ENCODE data around the gene CA6. TPM values are rescaled to one million over a fixed set of nuclear protein-coding genes. Genes with fewer than 3 reads are reported as not detected.
"Not testable (repeated sequence)": the region's sequence is repeated elsewhere in the genome, so short reads cannot be mapped to it uniquely, and the experiment has no call there.

CA6 gene
- total and polyA plus RNA-seq, 12 donors = 0.20 TPM; not detected in 11

GRCh38 chr1:8913457-8913856, 32.2 kb upstream of the CA6 start:
- intact Hi-C loops (cut with DNase I) = loop anchor here in 1 of 10 donors (10.0 kb wide), 1 partner anchor 281 kb away; no protein-coding TSS in a partner anchor
- Histone ChIP-seq H3K27me3 (peaks cover 0 to 6% (median 0%) of the 10 kb centered on the region in 7 donors), H3K27ac (no peak overlapping the region), H3K4me3 (no peak overlapping the region), H3K4me1 (peaks cover 0 to 10% (median 0%) of the 10 kb centered on the region in 9 donors), H3K9me3 (no peaks in the 10 kb centered on the region), H3K36me3 (no peaks in the 10 kb centered on the region)
- DNase-seq (no peak), ATAC-seq (no peak)
- 82 to 92% methylated on average over 9 of the region's 9 CpGs for WGBS, 2 donors
- TF ChIP-seq, protein P1, sequence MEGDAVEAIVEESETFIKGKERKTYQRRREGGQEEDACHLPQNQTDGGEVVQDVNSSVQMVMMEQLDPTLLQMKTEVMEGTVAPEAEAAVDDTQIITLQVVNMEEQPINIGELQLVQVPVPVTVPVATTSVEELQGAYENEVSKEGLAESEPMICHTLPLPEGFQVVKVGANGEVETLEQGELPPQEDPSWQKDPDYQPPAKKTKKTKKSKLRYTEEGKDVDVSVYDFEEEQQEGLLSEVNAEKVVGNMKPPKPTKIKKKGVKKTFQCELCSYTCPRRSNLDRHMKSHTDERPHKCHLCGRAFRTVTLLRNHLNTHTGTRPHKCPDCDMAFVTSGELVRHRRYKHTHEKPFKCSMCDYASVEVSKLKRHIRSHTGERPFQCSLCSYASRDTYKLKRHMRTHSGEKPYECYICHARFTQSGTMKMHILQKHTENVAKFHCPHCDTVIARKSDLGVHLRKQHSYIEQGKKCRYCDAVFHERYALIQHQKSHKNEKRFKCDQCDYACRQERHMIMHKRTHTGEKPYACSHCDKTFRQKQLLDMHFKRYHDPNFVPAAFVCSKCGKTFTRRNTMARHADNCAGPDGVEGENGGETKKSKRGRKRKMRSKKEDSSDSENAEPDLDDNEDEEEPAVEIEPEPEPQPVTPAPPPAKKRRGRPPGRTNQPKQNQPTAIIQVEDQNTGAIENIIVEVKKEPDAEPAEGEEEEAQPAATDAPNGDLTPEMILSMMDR (IDR thresholded peaks at IDR 0.05) = no peak

DNA sequence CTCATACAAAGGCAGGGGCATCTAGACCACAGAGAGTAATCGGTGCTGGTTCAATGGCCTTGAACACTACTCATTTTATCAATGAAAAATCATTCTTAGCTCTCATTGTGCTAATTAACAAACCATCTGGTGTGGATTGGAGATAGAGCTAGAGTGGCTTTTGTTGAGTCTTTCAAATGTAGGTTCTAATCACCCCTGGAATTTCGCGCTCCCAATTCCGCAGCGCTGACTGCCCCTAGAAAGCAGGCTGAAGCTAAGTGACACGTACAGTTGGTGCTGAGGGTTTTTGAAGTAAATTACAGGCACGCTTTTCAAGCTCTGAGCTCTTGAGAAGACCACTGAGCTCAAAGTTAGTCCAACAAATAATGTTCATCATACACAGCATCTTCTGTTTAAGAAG, 31.2 kb upstream of the CA6 start:
- 76 to 84% methylated on average over 7 of the region's 7 CpGs for WGBS, 2 donors
- TF ChIP-seq, protein P1 (IDR thresholded peaks at IDR 0.05) = no peak
- Histone ChIP-seq H3K9me3 (no peaks in the 10 kb centered on the region), H3K27ac (no peak overlapping the region), H3K4me1 (peaks cover 0 to 4% (median 0%) of the 10 kb centered on the region in 9 donors), H3K27me3 (peaks cover 0 to 6% (median 0%) of the 10 kb centered on the region in 7 donors), H3K4me3 (no peak overlapping the region), H3K36me3 (no peaks in the 10 kb centered on the region)
- intact Hi-C loops (cut with DNase I) = loop anchor here in 1 of 10 donors (10.0 kb wide), 1 partner anchor 280 kb away; no protein-coding TSS in a partner anchor
- ATAC-seq (no peak), DNase-seq (no peak)

DNA sequence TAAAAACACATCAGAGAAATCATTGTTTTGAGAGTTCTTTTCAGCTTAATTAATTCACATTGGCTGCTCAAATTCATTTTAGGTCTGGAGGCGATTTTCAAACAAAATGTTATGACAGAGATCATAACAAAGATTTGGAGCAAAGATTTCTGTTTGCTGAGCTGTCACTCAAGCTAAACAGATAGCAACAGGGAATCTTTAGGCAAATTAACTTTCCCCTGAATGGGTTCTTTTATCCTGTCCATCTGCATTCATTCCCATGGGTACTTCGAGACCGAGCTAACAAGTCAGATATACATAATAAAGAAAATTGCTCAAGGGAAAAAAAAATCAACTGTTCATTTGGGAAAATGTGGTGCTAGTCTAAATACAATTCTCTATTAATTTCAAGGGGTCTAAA, 30.2 kb upstream of the CA6 start:
- intact Hi-C loops (cut with DNase I) = loop anchor here in 8 of 10 donors (5.0 to 10.0 kb wide), 4 partner anchors 72 to 279 kb away; no protein-coding TSS in a partner anchor
- no peaks in the 10 kb centered on the region for H3K36me3 ChIP-seq
- DNase-seq = no peak
- 52 to 66% methylated on average over 3 of the region's 3 CpGs for WGBS, 2 donors
- H3K27me3 ChIP-seq = peaks cover 0 to 6% (median 0%) of the 10 kb centered on the region in 7 donors
- TF ChIP-seq, protein P1 (IDR thresholded peaks at IDR 0.05) = no peak
- peaks cover 0 to 4% (median 0%) of the 10 kb centered on the region in 9 donors for H3K4me1 ChIP-seq
- H3K27ac ChIP-seq = no peak overlapping the region
- no peak overlapping the region for H3K4me3 ChIP-seq
- no peak for ATAC-seq
- H3K9me3 ChIP-seq = no peaks in the 10 kb centered on the region

- not testable (repeated sequence) for H3K4me1 ChIP-seq, H3K36me3 ChIP-seq, H3K27me3 ChIP-seq, H3K9me3 ChIP-seq, ATAC-seq, DNase-seq, H3K4me3 ChIP-seq, H3K27ac ChIP-seq
- 76 to 78% methylated on average over 10 of the region's 10 CpGs for WGBS, 2 donors
- intact Hi-C loops (cut with DNase I) = loop anchor here in 8 of 10 donors (5.0 to 10.0 kb wide), 4 partner anchors 70 to 277 kb away; no protein-coding TSS in a partner anchor
These were observed 28.1 kb upstream of the CA6 start for GRCh38 chr1:8917536-8917935.

DNA sequence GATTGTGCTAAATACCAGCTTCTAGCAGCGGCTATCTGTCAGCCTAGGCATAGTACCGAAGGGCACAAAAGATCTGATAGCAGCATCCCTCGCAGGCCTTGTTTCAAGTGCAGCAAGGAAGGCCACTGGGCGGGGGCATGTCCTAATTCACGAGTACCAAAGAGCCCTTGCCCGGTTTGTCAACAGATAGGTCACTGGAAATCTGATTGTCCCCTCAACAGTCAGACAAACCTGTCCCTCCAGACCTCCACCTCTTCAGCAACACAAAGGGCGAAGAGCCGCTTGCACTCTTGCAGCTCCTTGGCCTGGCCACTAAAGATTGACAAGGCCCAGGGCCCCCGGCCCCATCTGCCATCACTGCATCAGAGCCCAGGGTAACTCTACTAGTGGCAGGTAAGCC, 22.7 kb upstream of the CA6 start:
- intact Hi-C loops (cut with DNase I) = loop anchor here in 8 of 10 donors (5.0 to 10.0 kb wide), 4 partner anchors 34 to 182 kb away; no protein-coding TSS in a partner anchor
- WGBS, 2 donors = 96% methylated on average over 9 of the region's 9 CpGs
- TF ChIP-seq, protein P1 (IDR thresholded peaks at IDR 0.05) = no peak

More for the DNA sequence above, 22.7 kb upstream of the CA6 start:
- Histone ChIP-seq H3K27ac (no peak overlapping the region), H3K9me3 (no peaks in the 10 kb centered on the region), H3K4me1 (peaks cover 0 to 3% (median 0%) of the 10 kb centered on the region in 9 donors), H3K36me3 (no peaks in the 10 kb centered on the region), H3K27me3 (no peaks in the 10 kb centered on the region), H3K4me3 (no peak overlapping the region)
- DNase-seq = no peak
- no peak for ATAC-seq
